ENCODE results near the gene DIP2A.

Gene DIP2A

DNA sequence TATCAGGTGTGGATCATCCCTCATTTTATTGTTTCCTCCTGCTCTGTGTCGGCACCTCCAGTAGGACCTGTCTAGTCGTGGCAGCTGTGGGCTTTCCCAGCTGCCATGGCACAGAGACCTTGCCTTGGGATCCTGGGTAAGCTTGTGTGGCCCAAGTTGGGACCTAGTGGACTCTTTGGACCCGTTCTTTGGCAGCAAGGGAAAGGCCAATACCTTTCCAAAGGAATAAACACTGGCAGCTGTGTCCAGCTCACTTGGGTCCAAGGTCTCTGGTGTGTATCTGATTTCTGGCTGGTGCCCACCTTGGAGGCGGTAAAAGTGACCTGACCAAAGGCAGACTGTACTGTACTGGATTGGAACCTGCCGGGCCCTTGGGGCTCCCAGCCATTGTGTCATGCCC is 21.8 kb downstream of the DIP2A start:
- no peak for DNase-seq
- TF ChIP-seq, protein P1, sequence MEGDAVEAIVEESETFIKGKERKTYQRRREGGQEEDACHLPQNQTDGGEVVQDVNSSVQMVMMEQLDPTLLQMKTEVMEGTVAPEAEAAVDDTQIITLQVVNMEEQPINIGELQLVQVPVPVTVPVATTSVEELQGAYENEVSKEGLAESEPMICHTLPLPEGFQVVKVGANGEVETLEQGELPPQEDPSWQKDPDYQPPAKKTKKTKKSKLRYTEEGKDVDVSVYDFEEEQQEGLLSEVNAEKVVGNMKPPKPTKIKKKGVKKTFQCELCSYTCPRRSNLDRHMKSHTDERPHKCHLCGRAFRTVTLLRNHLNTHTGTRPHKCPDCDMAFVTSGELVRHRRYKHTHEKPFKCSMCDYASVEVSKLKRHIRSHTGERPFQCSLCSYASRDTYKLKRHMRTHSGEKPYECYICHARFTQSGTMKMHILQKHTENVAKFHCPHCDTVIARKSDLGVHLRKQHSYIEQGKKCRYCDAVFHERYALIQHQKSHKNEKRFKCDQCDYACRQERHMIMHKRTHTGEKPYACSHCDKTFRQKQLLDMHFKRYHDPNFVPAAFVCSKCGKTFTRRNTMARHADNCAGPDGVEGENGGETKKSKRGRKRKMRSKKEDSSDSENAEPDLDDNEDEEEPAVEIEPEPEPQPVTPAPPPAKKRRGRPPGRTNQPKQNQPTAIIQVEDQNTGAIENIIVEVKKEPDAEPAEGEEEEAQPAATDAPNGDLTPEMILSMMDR (IDR thresholded peaks at IDR 0.05): no peak
- Histone ChIP-seq H3K36me3 (peaks cover 0 to 5% (median 0%) of the 10 kb centered on the region in 3 donors), H3K4me1 (no peaks in the 10 kb centered on the region), H3K27ac (no peak overlapping the region), H3K9me3 (no peaks in the 10 kb centered on the region), H3K4me3 (no peak overlapping the region), H3K27me3 (no peaks in the 10 kb centered on the region)
- intact Hi-C loops (cut with DNase I; ENCODE audit: low total_unique reads): no loop called here

DNA sequence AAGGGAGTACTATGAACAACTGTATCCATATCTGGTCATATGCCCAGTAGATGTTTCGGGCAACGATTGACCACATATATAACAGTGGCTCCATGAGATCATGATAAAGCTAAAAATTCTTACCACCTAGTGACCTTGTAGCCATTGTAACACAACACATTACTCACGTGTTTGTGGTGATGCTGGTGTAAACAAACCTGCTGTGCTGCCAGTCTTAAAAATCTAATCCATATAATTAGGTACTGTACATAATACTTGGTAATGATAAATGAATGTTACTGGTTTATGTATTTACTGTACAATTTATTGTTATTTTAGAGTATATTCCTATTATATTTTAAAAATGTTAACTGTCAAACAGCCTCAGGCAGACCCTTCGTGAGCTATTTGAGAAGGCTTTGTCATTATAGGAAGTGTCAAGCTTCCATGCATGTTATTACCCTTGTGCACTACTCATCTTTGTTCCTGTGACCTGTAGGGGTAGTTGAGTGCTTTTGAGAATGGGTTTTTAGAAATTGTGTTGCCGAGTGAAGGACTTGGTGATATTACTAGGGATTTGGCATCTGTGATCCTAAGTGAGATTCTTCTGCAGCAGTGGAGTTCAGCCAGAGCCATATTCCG is 23.6 kb downstream of the DIP2A start:
- intact Hi-C loops (cut with DNase I; ENCODE audit: low total_unique reads): no loop called here
- TF ChIP-seq, protein P1 (IDR thresholded peaks at IDR 0.05): no peak
- Histone ChIP-seq H3K36me3 (peaks cover 5 to 8% (median 7%) of the 10 kb centered on the region in 3 donors), H3K27me3 (no peaks in the 10 kb centered on the region), H3K4me3 (no peak overlapping the region), H3K9me3 (no peaks in the 10 kb centered on the region), H3K27ac (no peak overlapping the region), H3K4me1 (no peaks in the 10 kb centered on the region)
- no peak for DNase-seq

DNA sequence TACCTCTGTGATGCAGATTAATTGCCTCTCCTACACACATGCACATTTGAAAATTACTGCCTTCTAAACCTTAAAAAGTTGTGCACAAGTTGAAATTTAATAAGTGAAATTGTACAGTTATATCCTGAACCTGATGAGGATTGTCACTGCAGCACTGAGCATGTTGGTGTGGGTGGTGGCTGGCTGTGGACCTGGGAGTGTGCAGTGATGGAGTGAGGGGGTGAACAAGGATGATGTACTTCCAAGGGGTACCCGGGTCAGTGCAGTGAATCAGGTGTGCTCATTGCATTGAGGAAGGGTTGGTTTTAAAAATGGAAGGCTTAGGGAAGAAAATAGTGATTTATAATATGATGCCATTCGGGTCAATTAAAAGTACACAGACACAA is 24.1 kb downstream of the DIP2A start:
- Histone ChIP-seq H3K4me1 (no peaks in the 10 kb centered on the region), H3K4me3 (no peak overlapping the region), H3K9me3 (no peaks in the 10 kb centered on the region), H3K27me3 (no peaks in the 10 kb centered on the region), H3K36me3 (peaks cover 5 to 8% (median 7%) of the 10 kb centered on the region in 3 donors), H3K27ac (no peak overlapping the region)
- TF ChIP-seq, protein P1 (IDR thresholded peaks at IDR 0.05): no peak
- no peak for DNase-seq
- intact Hi-C loops (cut with DNase I; ENCODE audit: low total_unique reads): no loop called here

DNA sequence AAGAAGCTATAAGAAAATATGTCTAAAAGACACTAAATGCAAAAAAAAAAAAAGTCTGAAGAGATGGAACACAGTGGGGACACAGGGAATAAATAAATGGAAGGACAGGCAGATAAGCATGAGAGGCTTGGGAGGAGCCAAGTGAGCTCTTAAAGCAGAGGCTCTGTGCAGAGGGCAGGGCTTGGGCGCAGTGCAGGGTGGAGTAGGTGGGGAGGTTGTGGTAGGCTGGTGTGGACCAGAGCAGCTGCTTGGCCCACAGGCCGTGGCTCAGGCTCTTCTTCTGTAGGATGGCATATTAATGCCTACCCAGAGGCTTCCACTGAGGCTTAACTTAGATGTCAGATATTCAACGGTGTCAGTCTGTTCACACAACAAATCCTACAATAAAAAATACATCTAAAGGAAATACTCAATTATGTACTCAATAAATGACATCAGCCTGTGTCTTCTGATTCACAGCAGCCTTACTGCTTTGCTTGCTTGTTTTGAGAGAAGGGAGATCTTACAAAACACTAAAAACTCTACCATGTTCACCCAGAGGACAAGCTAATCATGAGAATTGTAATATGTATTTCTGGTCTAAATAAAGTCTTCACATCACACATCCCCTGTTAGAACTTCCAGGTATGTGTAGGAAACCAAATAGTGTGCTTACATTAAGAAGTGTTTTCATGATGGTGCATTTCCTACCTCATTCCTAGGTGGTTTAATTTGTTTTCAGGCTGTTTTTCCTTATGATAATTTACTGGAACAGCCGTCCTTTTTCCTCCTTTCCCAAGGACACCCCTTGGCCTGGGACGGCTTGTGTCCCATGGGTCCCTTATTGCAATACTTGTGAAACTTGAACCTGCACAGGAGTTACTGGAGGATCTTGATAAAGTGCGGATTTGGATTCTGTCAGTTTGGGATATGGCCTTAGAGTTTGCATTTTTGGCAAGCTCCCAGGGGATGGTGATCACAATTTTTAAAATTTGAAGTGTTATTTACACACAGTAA is 24.9 kb downstream of the DIP2A start:
- Histone ChIP-seq H3K27me3 (no peaks in the 10 kb centered on the region), H3K9me3 (no peaks in the 10 kb centered on the region), H3K36me3 (peaks cover 5 to 8% (median 7%) of the 10 kb centered on the region in 3 donors), H3K4me3 (no peak overlapping the region), H3K4me1 (no peaks in the 10 kb centered on the region), H3K27ac (no peak overlapping the region)
- TF ChIP-seq, protein P1 (IDR thresholded peaks at IDR 0.05): no peak
- no peak for DNase-seq
- intact Hi-C loops (cut with DNase I; ENCODE audit: low total_unique reads): no loop called here

DNA sequence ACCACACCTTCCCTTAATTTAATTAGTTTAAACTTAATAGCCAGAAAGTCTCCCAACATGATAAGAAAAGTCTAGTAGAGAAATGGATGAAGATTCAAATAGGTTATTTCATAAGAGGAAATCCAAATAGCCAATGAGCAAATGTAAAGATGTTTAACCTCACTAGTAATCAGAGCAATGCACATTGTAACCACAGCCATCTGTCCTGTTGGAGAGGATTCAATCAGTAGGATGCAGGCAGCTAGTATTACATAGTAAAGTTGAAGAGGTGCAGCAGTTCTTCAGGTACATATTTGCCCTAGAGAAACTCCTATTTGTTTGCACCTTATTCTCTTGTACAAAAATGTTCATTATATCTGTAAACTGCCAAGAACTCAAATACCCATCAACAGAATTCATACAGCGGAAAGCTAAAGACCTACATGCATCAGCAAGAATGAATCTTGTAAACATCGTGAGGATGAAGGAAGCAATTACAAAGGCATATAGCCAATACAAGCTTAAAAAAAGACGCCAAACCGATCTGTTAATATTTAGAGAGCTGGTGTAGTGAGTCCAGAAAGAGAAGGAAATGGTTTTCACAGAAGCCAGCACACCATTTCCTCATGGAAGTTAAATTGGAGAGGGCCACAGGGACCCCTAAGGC is 27.9 kb downstream of the DIP2A start:
- H3K27me3 ChIP-seq: no peaks in the 10 kb centered on the region
- intact Hi-C loops (cut with DNase I; ENCODE audit: low total_unique reads): no loop called here
- no peak overlapping the region for H3K4me3 ChIP-seq
- peaks cover 7 to 10% (median 9%) of the 10 kb centered on the region in 3 donors for H3K36me3 ChIP-seq
- TF ChIP-seq, protein P1 (IDR thresholded peaks at IDR 0.05): no peak
- no peaks in the 10 kb centered on the region for H3K4me1 ChIP-seq
- no peak for DNase-seq
- H3K9me3 ChIP-seq: no peaks in the 10 kb centered on the region
- no peak overlapping the region for H3K27ac ChIP-seq
